NCI-H2107 (cell line): ENCODE measurements around the gene PIBF1.
"Not testable (repeated sequence)": the region's sequence is repeated elsewhere in the genome, so short reads cannot be mapped to it uniquely, and the experiment has no call there.

Source experiments
- DNase-seq: peaks from one replicate; lab custom pipeline; 2025; lab: John Stamatoyannopoulos, UW

The PIBF1 gene, protein sequence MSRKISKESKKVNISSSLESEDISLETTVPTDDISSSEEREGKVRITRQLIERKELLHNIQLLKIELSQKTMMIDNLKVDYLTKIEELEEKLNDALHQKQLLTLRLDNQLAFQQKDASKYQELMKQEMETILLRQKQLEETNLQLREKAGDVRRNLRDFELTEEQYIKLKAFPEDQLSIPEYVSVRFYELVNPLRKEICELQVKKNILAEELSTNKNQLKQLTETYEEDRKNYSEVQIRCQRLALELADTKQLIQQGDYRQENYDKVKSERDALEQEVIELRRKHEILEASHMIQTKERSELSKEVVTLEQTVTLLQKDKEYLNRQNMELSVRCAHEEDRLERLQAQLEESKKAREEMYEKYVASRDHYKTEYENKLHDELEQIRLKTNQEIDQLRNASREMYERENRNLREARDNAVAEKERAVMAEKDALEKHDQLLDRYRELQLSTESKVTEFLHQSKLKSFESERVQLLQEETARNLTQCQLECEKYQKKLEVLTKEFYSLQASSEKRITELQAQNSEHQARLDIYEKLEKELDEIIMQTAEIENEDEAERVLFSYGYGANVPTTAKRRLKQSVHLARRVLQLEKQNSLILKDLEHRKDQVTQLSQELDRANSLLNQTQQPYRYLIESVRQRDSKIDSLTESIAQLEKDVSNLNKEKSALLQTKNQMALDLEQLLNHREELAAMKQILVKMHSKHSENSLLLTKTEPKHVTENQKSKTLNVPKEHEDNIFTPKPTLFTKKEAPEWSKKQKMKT

DNA sequence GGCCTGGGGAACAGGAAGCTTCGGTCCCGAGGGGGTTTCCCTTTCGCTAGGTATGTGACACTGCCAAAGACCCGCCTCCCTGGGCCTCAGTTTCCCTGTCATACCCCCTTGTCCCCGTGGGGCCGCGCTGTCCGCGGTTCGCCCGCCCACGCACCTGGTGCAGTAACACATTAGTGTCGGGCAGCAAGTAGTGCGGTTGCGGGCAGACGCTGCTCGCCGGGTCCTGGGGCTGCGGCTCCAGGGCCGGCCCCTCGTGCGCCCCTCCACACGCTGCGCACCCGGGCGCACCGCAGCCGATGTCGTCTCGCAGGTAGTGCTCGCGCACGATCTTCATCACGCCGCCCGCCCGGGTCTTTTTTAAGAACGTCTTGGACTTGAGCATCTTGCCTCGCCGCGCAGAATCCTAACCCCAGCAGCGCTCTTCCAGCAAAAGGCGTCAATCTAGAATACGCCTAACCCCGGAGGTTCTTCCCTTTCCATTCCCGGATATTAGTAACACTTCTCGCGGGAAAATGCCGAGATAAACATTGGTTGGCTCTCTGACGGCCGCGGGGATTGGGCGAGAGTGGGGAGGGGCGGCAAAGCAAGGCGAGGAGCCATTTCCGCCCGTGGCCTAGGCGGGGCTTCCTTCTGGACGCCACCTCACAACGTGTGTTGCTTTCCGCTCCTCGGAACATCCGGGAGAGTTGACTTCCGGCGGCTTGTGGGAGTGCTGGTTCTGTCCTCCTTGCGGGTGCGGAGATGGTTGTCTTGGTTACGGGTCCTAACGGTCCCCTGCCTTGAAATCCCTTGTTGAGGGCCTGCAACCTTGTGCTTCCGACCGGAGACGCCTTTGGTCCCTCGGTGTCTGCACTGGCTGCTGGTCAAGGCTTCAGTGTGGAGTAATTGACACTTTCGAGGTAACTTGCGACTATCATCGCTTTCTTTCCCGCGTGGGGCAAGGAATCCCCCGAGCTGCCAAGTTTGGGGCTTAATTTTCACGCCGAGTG lies at the start of gene PIBF1, which contains the start of gene DIS3:
Gene PIBF1 (plus strand): TSS at position 683 of the 989 bp plus-strand sequence. CDS start 1,337 bp downstream, outside the sequence.
Gene DIS3 (minus strand): TSS at position 450 of the 989 bp plus-strand sequence. CDS start 68 bp downstream, at position 382.
- peak; percentile 90 for DNase-seq

GRCh38 chr13:72737033-72737432 lies 44.9 kb upstream of the PIBF1 start:
- DNase-seq, result no peak

DNA sequence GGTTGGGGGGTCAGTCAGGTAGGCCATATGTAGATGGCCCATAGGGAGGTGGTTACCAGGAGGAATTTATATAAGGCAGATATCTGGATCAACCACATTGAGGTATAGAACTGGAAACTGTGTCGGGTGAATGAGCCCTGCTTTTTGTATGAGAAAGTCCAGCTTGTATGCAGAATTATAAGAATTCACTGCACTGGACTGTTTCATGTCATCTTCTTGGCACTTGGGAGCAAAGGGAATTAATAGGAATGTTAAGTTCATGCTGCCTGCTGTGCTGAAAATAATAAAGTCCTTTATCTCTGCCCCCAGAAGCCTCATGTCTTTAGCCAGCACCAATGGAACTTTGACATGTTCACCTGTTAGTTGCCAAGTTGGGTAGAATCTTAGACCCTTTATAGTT lies 41.9 kb upstream of the PIBF1 start:
- no peak for DNase-seq

DNA sequence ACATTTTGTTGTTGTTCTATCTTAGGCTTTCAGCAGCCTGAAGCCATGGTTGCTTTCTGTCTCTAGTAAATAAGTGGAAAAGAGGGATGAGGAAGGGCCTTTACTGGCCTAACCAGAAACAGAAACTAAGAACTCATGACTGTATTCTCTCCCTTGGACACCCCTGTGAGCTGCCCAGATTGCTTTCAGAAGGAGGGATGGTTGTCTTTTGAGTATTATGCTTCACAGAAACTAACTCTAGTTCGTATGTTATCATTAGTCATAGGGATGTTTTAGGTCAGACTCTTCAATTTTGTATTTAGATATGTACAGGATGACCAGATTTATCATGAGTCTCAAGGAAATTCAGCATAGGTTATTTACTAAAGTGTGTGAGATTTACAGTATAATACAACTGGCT lies 36.7 kb upstream of the PIBF1 start:
- DNase-seq, result no peak

DNA sequence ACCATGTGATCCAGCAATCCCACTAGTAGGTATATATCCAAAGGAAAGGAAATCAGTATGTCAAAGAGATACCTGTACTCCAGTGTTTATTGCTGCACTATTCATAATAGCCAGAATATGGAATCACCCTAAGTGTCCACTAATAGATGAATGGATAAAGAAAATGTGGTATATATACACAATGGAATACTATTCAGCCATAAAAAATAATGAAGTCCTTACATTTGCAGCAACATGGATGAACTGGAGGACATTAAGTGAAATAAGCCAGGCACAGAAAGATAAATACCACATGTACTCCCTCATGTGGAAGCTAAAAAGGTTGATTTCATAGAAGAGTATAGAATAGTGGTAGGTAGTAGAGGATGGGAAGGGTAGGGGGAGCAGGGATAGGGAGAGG lies 30.7 kb upstream of the PIBF1 start:
- no peak for DNase-seq

DNA sequence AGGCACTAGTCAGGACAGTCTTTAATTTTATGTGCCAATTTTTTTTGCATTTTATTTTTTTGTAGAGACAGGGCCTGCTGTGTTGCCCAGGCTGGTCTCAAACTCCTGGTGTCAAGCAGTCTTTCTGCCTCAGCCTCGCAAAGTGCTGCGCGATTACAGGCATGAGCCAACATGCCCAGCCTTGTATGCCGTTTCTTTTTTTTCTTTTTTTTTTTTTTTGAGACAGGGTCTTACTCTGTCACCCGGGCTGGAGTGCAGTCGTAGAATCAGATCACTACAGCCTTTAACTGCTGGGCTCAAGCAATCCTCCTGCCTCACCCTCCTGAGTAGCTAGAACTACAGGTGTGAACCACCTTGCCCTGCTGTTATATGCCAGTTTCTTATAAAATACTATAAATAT lies 27.8 kb upstream of the PIBF1 start:
- DNase-seq, result no peak

- DNase-seq, result no peak
Measured at GRCh38 chr13:72757792-72758535, 24.0 kb upstream of the PIBF1 start.

- no peak for DNase-seq
Measured at GRCh38 chr13:72760189-72760588, 21.7 kb upstream of the PIBF1 start.

GRCh38 chr13:72763411-72763810 lies 18.5 kb upstream of the PIBF1 start:
- DNase-seq, result no peak

DNA sequence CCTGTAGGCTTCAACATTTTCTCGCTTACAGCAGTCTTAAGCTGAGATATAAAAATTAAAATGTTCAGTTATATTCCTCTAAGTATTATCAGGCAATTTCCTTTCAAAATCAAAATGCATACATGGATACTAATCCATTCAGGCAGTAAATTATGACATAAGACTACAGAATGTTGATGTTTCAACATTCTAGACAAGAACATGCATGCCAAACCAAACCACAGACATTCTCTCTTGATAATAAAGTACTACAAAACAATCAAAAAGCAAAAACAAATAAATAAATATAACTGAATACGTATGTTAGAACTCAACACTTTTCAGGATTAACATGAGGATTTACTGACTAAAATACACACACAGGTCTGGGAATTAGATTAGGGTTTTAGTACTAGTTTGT lies 7.9 kb upstream of the PIBF1 start:
- DNase-seq, result no peak

DNA sequence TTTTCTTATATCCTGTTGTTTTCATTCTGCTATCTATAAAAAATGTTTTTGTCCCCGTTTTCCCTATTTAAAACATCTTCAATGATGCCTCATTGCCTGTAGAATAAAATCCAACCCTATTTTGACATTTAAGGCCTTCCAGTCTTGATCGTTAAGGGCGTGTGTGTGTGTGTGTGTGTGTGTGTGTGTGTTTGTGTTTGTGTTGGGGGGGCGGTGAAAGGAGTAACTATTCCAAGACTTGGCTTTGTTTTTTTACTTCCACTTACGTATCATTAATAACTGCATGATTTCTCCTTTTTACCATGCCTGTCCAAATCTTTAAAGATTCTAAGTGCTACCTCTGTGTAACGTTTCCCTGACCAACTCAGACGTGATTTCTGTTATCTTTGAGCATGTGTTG lies 784 bp downstream of the PIBF1 start:
- DNase-seq, result no peak

DNA sequence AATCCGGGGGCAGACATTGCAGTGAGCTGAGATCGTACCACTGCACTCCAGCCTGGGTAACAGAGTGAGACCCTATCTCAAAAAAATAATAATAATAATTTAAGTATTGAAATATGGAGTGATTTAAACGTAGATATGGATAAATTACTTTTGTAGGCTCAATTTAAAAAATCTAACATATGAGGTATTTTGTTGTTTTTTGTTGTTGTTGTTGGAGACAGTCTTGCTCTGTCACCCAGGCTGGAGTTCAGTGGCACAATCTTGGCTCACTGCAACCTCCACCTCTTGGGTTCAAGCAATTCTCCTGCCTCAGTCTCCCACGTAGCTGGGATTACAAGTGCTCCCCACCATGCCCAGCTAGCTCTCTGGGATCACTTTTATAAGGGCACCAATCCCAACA lies 2.7 kb downstream of the PIBF1 start:
- not testable (repeated sequence) for DNase-seq

DNA sequence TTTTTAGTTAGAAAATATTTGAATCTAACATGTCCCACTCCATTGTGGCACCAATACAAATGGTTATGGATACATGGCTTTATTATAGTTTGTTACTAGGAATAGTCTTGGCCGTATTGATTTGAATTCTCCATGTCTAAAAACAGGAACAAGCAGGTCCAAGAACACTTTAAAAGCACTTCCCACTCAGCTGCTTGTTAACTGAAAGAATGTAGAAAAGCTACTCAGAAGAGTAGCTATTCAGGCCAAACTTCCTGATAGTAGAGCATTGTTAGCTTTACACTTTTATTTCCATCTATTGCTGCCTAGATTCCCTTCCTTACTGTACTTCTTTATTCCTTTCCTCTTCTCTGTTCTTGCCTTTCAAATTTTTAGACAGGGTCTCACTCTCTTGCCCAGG lies 6.9 kb downstream of the PIBF1 start:
- no peak for DNase-seq

DNA sequence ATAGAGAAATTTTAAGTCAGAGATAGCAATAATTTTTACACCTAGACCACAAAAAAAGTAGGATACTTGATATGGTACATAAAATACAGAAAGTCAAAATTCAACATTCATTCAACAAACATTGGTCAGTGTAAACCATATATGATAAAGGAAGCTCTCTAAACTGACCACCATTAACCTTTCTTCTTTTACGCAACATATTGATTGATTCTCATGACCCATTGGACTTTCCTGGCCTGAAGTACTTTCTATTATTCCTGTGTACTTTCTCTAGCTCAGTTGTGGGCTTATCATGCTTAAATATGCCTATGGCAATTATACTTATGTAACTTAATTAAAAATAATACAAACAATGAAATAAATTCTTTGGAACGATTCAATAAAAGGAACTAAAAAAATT lies 10.7 kb downstream of the PIBF1 start:
- DNase-seq, result no peak

DNA sequence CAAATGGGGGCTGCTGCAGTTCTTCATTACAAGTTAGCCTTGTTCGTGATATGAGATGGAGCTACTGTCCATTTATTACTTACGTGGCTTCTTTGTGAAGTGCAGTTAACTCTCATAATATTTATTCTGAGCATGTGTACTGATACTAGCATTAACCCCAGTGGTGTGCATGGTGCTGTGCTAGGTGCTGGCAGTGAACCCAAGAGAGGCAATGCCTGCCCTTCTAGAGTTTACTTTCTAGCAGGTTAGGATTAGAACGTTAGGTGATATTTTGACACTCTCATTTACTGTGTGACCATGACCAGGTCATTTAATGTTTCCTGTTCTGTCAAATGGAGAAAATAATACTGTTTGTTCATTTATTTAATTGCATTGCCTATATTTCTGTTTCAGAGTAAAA lies 16.9 kb downstream of the PIBF1 start:
- DNase-seq, result no peak

- DNase-seq, result no peak
Measured at GRCh38 chr13:72804301-72804700, 22.4 kb downstream of the PIBF1 start.

- no peak for DNase-seq
Measured at GRCh38 chr13:72805676-72806346, 23.9 kb downstream of the PIBF1 start.

DNA sequence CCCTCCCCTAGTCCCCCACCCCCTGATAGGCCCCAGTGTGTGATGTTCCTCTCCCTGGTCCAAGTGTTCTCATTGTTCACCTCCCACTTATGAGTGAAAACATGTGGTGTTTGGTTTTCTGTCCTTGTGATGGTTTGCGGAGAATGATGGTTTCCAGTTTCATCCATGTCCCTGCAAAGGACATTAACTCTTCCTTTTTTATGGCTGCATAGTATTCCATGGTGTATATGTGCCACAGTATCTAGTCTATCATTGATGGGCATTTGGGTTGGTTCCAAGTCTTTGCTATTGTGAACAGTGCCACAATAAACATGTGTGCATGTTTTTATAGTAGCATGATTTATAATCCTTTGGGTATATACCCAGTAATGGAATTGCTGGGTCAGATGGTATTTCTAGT lies 24.6 kb downstream of the PIBF1 start:
- not testable (repeated sequence) for DNase-seq

- DNase-seq, result no peak
Measured at GRCh38 chr13:72808917-72809500, 27.1 kb downstream of the PIBF1 start.

- no peak for DNase-seq
Measured at GRCh38 chr13:72820156-72820897, 38.4 kb downstream of the PIBF1 start.
